ENCODE measurements around the gene SDCCAG8.

DNA sequence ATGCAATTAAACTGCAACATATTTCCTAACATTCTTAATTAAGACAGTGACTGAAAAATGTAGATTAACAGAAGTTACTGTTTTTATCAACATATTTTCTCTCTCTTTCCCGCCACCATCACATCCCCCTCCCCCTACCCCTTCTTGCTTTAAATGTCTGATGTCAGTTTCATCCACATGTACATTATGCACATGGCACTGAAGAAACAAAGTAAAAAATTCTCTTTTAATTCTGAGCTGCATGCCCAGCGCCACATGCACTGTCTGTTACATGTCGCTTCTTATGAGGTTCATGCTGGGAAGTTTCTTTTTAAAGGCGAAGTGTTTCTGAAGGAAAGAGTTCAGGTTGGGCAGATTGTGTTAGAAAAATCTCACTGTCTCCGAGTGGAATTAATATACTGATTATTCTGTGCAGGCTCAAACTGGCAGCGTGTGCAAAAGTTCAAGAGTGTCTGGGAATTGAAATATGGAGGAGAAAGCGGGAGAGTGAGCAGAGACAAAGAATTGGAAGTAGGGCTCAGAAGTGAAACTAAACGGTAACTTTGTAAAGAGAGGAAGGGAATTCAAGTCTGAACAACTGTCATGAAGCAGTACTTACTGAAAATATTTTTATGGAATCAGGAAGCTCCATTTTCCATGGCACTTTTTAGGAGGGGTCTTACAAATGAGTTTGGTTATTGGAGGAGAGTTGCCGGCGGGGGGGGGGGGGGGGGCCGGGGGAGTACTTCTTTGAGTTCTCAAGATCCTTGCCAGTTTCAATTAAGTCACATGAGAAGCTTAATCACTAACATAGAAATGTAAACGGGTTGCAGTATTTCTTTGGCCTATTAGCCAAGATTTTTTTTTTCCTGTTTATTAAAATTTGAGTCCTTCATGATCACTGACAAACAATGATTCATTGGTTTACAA is 217.6 kb downstream of the SDCCAG8 start:
- TF ChIP-seq, protein P1, sequence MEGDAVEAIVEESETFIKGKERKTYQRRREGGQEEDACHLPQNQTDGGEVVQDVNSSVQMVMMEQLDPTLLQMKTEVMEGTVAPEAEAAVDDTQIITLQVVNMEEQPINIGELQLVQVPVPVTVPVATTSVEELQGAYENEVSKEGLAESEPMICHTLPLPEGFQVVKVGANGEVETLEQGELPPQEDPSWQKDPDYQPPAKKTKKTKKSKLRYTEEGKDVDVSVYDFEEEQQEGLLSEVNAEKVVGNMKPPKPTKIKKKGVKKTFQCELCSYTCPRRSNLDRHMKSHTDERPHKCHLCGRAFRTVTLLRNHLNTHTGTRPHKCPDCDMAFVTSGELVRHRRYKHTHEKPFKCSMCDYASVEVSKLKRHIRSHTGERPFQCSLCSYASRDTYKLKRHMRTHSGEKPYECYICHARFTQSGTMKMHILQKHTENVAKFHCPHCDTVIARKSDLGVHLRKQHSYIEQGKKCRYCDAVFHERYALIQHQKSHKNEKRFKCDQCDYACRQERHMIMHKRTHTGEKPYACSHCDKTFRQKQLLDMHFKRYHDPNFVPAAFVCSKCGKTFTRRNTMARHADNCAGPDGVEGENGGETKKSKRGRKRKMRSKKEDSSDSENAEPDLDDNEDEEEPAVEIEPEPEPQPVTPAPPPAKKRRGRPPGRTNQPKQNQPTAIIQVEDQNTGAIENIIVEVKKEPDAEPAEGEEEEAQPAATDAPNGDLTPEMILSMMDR (IDR thresholded peaks at IDR 0.05): no peak
- no peak for TF ChIP-seq POLR2A (IDR thresholded peaks at IDR 0.05)
